ENCODE results near the gene TBCK. TPM values are rescaled to one million over a fixed set of nuclear protein-coding genes. Genes with fewer than 3 reads are reported as not detected.

Gene TBCK
- total RNA-seq, 4 donors from 2014 or later = 46.5 to 55.3 (median 51.4) TPM

DNA sequence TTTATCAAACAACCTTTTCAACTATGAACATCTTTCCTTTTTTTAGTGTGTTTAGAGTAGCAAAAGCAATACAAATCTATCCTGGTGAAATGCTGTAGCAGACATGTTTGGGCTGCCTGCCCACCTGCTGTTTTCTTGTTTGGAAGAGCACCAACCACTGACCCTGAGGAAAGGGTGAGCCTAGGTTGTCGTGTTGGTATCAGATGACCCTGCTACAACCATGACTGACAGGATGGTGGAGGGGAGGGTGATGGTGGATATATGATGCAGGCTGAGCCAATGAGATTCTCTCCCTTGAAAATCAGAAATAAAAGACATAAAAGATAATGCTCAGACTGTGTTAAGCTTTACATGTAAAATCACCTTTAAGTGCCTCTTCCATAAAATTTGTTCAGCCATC lies 219.6 kb downstream of the TBCK start:
- H3K4me1 ChIP-seq = no peaks in the 10 kb centered on the region
- H3K27me3 ChIP-seq = no peaks in the 10 kb centered on the region
- H3K4me3 ChIP-seq = no peak overlapping the region
- TF ChIP-seq POLR2A (IDR thresholded peaks at IDR 0.05) (no peak), EP300 (IDR thresholded peaks at IDR 0.05) (no peak)
- TF ChIP-seq, protein P1, sequence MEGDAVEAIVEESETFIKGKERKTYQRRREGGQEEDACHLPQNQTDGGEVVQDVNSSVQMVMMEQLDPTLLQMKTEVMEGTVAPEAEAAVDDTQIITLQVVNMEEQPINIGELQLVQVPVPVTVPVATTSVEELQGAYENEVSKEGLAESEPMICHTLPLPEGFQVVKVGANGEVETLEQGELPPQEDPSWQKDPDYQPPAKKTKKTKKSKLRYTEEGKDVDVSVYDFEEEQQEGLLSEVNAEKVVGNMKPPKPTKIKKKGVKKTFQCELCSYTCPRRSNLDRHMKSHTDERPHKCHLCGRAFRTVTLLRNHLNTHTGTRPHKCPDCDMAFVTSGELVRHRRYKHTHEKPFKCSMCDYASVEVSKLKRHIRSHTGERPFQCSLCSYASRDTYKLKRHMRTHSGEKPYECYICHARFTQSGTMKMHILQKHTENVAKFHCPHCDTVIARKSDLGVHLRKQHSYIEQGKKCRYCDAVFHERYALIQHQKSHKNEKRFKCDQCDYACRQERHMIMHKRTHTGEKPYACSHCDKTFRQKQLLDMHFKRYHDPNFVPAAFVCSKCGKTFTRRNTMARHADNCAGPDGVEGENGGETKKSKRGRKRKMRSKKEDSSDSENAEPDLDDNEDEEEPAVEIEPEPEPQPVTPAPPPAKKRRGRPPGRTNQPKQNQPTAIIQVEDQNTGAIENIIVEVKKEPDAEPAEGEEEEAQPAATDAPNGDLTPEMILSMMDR (IDR thresholded peaks at IDR 0.05) = no peak
- peaks cover 0 to 11% (median under 1%) of the 10 kb centered on the region in 4 donors for H3K9me3 ChIP-seq
- H3K36me3 ChIP-seq = peaks cover 0 to 48% (median 0%) of the 10 kb centered on the region in 3 donors
- H3K27ac ChIP-seq = no peak overlapping the region
- no peak for DNase-seq (ENCODE audit: low spot score in 2 of 2)
- 47 to 63% methylated on average over 1 of the region's 1 CpG for WGBS, 2 donors

DNA sequence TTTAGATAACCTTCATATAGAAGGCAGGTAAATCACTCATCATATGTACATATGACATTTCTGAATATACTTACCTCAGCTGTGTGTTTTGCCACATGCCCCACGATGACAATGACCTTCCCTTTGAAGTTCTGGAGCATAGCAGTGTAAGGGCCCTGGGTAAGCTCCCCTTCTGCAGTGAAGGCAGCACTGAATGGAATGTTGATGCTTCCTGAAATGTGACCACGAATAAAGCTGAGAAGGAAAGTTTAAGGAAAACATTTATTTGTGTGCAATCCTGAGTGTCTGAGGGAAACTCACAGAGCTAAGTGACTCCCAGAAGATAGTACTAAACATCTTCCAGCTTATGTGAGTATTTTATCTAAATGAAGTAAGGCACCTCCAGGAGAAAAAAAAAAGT lies 220.6 kb downstream of the TBCK start:
- Histone ChIP-seq H3K9me3 (peaks cover 0 to 21% (median 5%) of the 10 kb centered on the region in 4 donors), H3K27me3 (no peaks in the 10 kb centered on the region), H3K4me1 (no peaks in the 10 kb centered on the region), H3K4me3 (no peak overlapping the region), H3K27ac (no peak overlapping the region), H3K36me3 (peaks cover 0 to 59% (median 2%) of the 10 kb centered on the region in 3 donors)
- 46 to 61% methylated on average over 2 of the region's 2 CpGs for WGBS, 2 donors
- no peak for TF ChIP-seq EP300 (IDR thresholded peaks at IDR 0.05)
- TF ChIP-seq, protein P1 (IDR thresholded peaks at IDR 0.05) = no peak
- TF ChIP-seq POLR2A (IDR thresholded peaks at IDR 0.05) = no peak
- DNase-seq (ENCODE audit: low spot score in 2 of 2) = no peak

DNA sequence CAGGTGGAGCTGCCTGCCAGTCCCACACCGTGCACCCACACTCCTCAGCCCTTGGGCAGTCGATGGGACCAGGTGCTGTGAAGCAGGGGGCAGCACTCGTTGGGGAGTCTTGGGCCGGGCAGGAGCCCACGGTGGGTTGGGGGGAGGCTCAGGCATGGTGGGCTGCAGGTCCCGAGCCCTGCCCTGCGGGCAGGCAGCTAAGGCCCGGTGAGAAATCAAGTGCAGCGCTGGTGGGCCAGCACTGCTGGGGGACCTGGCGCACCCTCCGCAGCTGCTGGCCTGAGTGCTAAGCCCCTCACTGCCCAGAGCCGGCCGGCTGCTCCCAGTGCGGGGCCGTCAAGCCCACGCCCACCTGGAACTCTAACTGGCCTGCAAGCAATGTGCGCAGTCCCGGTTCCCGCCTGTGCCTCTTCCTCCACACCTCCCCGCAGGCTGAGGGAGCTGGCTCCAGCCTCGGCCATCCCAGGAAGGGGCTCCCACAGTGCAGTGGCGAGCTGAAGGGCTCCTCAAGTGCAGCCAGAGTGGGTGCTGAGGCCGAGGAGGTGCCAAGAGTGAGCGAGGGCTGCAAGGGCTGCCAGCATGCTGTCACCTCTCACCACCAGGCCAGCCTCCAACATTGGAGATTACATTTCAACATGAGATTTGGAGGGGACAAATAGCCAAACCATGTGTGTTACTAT lies 223.5 kb downstream of the TBCK start:
- TF ChIP-seq, protein P1 (IDR thresholded peaks at IDR 0.05) = no peak
- TF ChIP-seq POLR2A (IDR thresholded peaks at IDR 0.05) (no peak), EP300 (IDR thresholded peaks at IDR 0.05) (no peak)
- H3K36me3 ChIP-seq = peaks cover 0 to 88% (median 2%) of the 10 kb centered on the region in 3 donors
- H3K27me3 ChIP-seq = no peaks in the 10 kb centered on the region
- 95 to 96% methylated on average over 8 to 21 of the region's 24 CpGs for WGBS, 2 donors
- no peaks in the 10 kb centered on the region for H3K4me1 ChIP-seq
- no peak for DNase-seq (ENCODE audit: low spot score in 2 of 2)
- no peak overlapping the region for H3K4me3 ChIP-seq
- H3K27ac ChIP-seq = no peak overlapping the region
- H3K9me3 ChIP-seq = peaks cover 0 to 50% (median 16%) of the 10 kb centered on the region in 4 donors

DNA sequence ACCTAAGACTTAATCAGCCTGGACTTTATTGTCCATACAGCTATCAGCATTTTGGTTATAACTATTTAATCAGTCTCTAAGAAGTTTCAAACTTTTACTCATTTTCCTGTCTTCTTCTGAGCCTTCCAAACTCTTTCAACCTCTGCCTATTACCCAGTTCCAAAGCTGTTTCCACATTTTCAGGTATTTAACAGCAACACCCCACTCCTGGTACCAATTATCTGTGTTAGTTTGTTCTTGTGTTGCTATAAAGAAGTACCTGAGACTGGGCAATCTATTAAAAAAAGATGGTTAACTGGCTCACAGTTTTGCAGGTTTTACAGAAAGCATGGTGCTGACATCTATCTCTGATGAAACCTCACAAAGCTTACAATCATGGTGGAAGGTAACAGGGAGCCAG lies 225.2 kb downstream of the TBCK start:
- no peak overlapping the region for H3K27ac ChIP-seq
- no peaks in the 10 kb centered on the region for H3K27me3 ChIP-seq
- no peaks in the 10 kb centered on the region for H3K4me1 ChIP-seq
- H3K4me3 ChIP-seq = no peak overlapping the region
- TF ChIP-seq EP300 (IDR thresholded peaks at IDR 0.05) (no peak), POLR2A (IDR thresholded peaks at IDR 0.05) (no peak)
- TF ChIP-seq, protein P1 (IDR thresholded peaks at IDR 0.05) = no peak
- no peak for DNase-seq (ENCODE audit: low spot score in 2 of 2)
- peaks cover 0 to 91% (median 2%) of the 10 kb centered on the region in 3 donors for H3K36me3 ChIP-seq
- peaks cover 0 to 62% (median 17%) of the 10 kb centered on the region in 4 donors for H3K9me3 ChIP-seq

DNA sequence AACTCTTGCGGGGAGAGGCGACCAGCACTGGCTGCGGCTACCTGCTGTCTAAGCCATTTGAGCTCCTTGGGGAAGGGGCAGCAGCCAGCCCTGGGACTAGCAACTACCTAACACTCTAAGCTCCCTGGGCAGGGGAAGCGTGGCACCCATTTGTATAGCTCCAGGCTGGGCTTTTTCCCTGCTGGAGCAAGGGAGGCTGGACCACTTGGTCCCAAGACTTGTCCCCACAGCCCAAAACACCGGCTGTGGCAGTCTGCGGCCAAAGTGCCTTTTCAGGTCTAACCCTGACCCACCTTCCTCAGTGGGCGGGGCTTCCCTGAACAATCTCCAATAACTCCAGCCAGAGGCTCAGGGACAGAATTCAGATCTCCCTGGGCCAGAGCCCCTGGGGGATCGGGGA lies 232.9 kb downstream of the TBCK start:
- Histone ChIP-seq H3K27ac (no peak overlapping the region), H3K27me3 (no peaks in the 10 kb centered on the region), H3K4me1 (no peaks in the 10 kb centered on the region), H3K4me3 (no peak overlapping the region), H3K36me3 (peaks cover 0 to 84% (median 0%) of the 10 kb centered on the region in 3 donors), H3K9me3 (peaks cover 0 to 68% (median 10%) of the 10 kb centered on the region in 4 donors)
- WGBS, 2 donors = 99 to 100% methylated on average over 4 to 8 of the region's 8 CpGs
- no peak for DNase-seq (ENCODE audit: low spot score in 2 of 2)
- no peak for TF ChIP-seq POLR2A (IDR thresholded peaks at IDR 0.05)
- TF ChIP-seq, protein P1 (IDR thresholded peaks at IDR 0.05) = no peak
- TF ChIP-seq EP300 (IDR thresholded peaks at IDR 0.05) = no peak
